Thoracic aorta (tissue), 2 donors: Measurements from ENCODE around the gene PTPRN2. TPM values are rescaled to one million over a fixed set of nuclear protein-coding genes. Genes with fewer than 3 reads are reported as not detected.

Experiments
- ATAC-seq: fragments of 150-250 bp; one replicate; pipeline ENCODE4 v1.8.0; 2017; ENCODE audit warnings: low read depth; ENCODE audit not compliant: insufficient number of reproducible peaks, low FRiP score
- DNase-seq: peaks from one replicate; pipeline ENCODE4 v3.0.0-alpha.2; 2020; ENCODE audit warnings: low spot score
- H3K27ac ChIP-seq, 2 donors: fragments of 200-600 bp; sonication (generic); 1 replicate in 1 of 2; 2 replicates in 1 of 2; pipeline ENCODE4 v1.5.1; 2016; ENCODE audit warnings: mild to moderate bottlenecking in 2 of 2, moderate library complexity in 2 of 2
- H3K27me3 ChIP-seq: fragments of 200-600 bp; sonication (generic); replicated peaks from 2 replicates; pipeline ENCODE4 v1.6.0; 2016; ENCODE audit warnings: mild to moderate bottlenecking; ENCODE audit not compliant: insufficient read depth
- H3K36me3 ChIP-seq: fragments of 200-600 bp; sonication (generic); one replicate; pipeline ENCODE4 v1.5.1; 2016
- H3K4me1 ChIP-seq, 2 donors: fragments of 200-600 bp; sonication (generic); 1 replicate in 1 of 2; 2 replicates in 1 of 2; pipeline versions ENCODE4 v1.5.1 to v1.6.0; 2016; ENCODE audit warnings: low read depth in 2 of 2, mild to moderate bottlenecking in 1 of 2; ENCODE audit not compliant: control insufficient read depth in 1 of 2
- H3K4me3 ChIP-seq: fragments of 200-600 bp; sonication (generic); 2 replicates; pipeline ENCODE4 v1.5.1; 2016; ENCODE audit warnings: mild to moderate bottlenecking
- H3K9me3 ChIP-seq: fragments of 200-600 bp; sonication (generic); 2 replicates; pipeline ENCODE4 v1.5.1; 2016
- total RNA-seq, 2 donors: library from RNA; depleted of rRNA; stranded (reverse); fragments of >200 nt; gene quantifications; one replicate each; pipeline versions ENCODE4 v1.1.0 to v1.2.3, GENCODE V29; 2016
- TF ChIP-seq, protein P1 (sequence below): fragments of 200-600 bp; sonication (generic); IDR thresholded peaks from one replicate; pipeline ENCODE4 v1.5.1; 2019; ENCODE audit warnings: antibody characterized with exemption

The PTPRN2 gene
- total RNA-seq, 2 donors from 2014 or later: 2.2 to 3.1 TPM

DNA sequence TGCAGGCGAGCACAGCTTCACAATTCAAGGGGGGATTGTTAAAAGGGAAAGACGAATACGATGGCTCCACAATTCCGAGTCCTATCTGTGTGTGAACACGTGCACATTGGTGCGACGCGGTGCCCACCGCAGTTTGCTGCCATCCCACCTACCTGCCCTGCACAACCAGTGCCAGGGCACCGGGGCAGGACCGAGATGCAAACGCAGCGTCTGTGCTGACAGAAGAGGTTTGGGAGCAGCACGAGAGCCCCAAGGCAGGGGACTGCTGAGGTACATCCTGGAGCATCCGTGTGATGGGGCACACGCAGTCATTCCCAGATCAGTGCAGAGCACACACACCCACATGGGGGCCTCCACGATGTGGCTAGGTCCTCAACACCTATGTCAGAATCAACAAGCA is 1029.6 kb downstream of the PTPRN2 start:
- TF ChIP-seq, protein P1, sequence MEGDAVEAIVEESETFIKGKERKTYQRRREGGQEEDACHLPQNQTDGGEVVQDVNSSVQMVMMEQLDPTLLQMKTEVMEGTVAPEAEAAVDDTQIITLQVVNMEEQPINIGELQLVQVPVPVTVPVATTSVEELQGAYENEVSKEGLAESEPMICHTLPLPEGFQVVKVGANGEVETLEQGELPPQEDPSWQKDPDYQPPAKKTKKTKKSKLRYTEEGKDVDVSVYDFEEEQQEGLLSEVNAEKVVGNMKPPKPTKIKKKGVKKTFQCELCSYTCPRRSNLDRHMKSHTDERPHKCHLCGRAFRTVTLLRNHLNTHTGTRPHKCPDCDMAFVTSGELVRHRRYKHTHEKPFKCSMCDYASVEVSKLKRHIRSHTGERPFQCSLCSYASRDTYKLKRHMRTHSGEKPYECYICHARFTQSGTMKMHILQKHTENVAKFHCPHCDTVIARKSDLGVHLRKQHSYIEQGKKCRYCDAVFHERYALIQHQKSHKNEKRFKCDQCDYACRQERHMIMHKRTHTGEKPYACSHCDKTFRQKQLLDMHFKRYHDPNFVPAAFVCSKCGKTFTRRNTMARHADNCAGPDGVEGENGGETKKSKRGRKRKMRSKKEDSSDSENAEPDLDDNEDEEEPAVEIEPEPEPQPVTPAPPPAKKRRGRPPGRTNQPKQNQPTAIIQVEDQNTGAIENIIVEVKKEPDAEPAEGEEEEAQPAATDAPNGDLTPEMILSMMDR: no peak
- H3K9me3 ChIP-seq: no peaks in the 10 kb centered on the region

DNA sequence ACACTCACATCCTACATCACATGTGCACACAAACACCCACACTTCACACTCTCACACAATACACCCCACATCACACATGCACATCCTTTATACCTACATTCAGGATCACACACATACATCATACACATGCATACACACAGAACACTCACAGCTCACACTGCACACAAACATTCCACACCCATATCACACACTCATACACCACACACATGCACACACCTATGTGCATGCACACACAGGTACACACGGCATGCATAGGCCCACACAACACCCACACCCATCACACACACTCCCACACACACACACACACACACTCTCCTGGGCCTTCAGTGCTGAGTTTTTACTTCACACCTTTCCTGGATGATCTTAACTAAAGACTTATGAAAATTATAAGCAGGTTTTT is 1030.4 kb downstream of the PTPRN2 start:
- H3K4me3 ChIP-seq: no peak overlapping the region
- TF ChIP-seq, protein P1: no peak
- no peaks in the 10 kb centered on the region for H3K27me3 ChIP-seq
- no peaks in the 10 kb centered on the region for H3K9me3 ChIP-seq
- DNase-seq: no peak
- H3K4me1 ChIP-seq: no peaks in the 10 kb centered on the region
- no peak for ATAC-seq
- no peaks in the 10 kb centered on the region for H3K36me3 ChIP-seq
- no peak overlapping the region for H3K27ac ChIP-seq

More for the DNA sequence above, 1029.6 kb downstream of the PTPRN2 start:
- H3K4me3 ChIP-seq: no peak overlapping the region
- H3K27me3 ChIP-seq: no peaks in the 10 kb centered on the region
- H3K4me1 ChIP-seq: no peaks in the 10 kb centered on the region
- ATAC-seq (no peak), DNase-seq (no peak)
- no peak overlapping the region for H3K27ac ChIP-seq
- no peaks in the 10 kb centered on the region for H3K36me3 ChIP-seq

DNA sequence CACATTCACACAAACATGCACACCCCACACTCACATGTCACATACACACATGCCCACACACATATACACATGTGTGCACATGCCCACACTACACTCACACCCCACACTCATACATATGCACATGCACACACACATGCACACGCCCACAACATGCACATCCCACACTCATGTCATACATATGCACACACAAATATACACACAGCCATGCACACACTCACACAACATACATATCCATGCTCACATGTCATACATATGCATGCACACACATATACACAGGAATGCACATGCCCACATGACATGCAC is 1031.0 kb downstream of the PTPRN2 start:
- DNase-seq: no peak
- H3K27ac ChIP-seq: no peak overlapping the region
- H3K9me3 ChIP-seq: no peaks in the 10 kb centered on the region

DNA sequence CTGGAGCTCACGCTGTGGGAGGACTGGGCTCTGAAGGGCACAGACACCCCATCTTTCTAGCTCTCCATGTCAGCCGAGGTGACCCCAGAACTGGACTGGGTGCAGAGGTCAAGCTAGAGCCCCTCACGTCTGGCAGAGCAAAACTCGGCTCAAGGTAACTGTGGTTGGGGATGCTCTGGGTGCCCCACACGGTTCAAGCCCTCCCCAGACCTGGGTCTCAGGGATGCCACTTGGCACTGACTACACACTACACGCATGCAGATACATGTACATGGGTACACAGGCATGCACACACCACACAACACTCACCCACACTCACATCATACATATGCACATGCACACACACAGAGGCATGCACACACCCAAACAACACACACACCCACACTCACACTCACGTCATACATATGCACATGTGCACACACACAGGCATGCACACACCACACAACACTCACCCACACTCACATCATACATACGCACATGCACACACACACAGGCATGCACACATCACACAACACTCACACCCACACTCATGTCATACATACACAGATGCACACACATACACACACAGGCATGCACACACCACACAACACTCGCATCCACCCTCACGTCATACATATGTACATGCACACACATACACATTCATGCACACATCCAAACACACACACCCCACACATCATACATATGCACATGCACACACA is 1031.5 kb downstream of the PTPRN2 start:
- TF ChIP-seq, protein P1: no peak
- DNase-seq: no peak
- H3K9me3 ChIP-seq: no peaks in the 10 kb centered on the region
- no peak overlapping the region for H3K4me3 ChIP-seq
- H3K36me3 ChIP-seq: no peaks in the 10 kb centered on the region
- no peak for ATAC-seq
- no peak overlapping the region for H3K27ac ChIP-seq
- H3K27me3 ChIP-seq: no peaks in the 10 kb centered on the region
- no peaks in the 10 kb centered on the region for H3K4me1 ChIP-seq

More for the DNA sequence above, 1031.0 kb downstream of the PTPRN2 start:
- Histone ChIP-seq H3K36me3 (no peaks in the 10 kb centered on the region), H3K4me1 (no peaks in the 10 kb centered on the region), H3K4me3 (no peak overlapping the region), H3K27me3 (no peaks in the 10 kb centered on the region)
- no peak for ATAC-seq
- TF ChIP-seq, protein P1: no peak

DNA sequence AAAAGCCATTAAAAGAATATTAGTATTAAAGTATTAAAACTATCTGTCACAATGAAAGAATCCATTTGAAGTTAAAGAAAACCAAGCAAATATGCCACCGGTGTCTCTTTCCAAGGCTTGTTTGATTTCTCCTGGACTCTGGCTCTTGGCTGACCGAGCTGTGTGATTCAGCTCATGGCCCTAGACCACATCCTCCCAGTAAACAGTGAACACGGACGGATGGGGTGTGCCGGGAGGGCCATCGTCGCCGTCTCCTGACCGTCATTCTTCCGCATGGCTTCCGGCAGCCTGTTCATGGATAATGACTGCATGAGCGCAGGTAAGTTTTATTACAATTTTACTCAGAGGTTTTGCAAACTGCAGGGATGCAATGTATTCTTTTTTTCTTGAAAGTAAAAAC is 1032.3 kb downstream of the PTPRN2 start:
- no peak for ATAC-seq
- H3K4me1 ChIP-seq: no peaks in the 10 kb centered on the region
- no peaks in the 10 kb centered on the region for H3K27me3 ChIP-seq
- TF ChIP-seq, protein P1: no peak
- H3K36me3 ChIP-seq: no peaks in the 10 kb centered on the region
- no peak overlapping the region for H3K4me3 ChIP-seq
- no peaks in the 10 kb centered on the region for H3K9me3 ChIP-seq
- no peak for DNase-seq
- no peak overlapping the region for H3K27ac ChIP-seq
